CD4-positive, CD25-positive, alpha-beta regulatory T cell (primary cell): ENCODE data around the gene ZFPM1. TPM values are rescaled to one million over a fixed set of nuclear protein-coding genes. Genes with fewer than 3 reads are reported as not detected.
A peak's percentile ranks its signal among the peaks of the same experiment; 100 is the strongest.
"Not testable (repeated sequence)": the region's sequence is repeated elsewhere in the genome, so short reads cannot be mapped to it uniquely, and the experiment has no call there.

Experiments used
- ATAC-seq, 2 donors: fragments of 150-1000 bp; cut with Tn5 transposase; one replicate each; pipeline ENCODE4 v1.10.0; 2021; ENCODE audit warnings: low read depth in 2 of 2, moderate number of reproducible peaks in 2 of 2, moderate library complexity in 1 of 2
- DNase-seq, 3 donors: peaks; one replicate each; pipeline versions ENCODE4 v3.0.0 to v3.0.0-alpha.2; 2012 to 2022; ENCODE audit warnings: mixed read lengths in 1 of 3
- H3K27ac ChIP-seq: one replicate; pipeline ENCODE4 v1.7.0; 2013; ENCODE audit warnings: mild to moderate bottlenecking, low read length; ENCODE audit not compliant: insufficient read depth, poor library complexity, severe bottlenecking
- H3K27me3 ChIP-seq: one replicate; pipeline ENCODE4 v1.7.0; 2013; ENCODE audit warnings: low read length; ENCODE audit not compliant: control insufficient read depth, insufficient read depth
- H3K36me3 ChIP-seq: one replicate; pipeline ENCODE4 v1.7.0; 2013; ENCODE audit warnings: mild to moderate bottlenecking, low read length, moderate library complexity; ENCODE audit not compliant: control insufficient read depth, insufficient read depth
- H3K4me1 ChIP-seq: 2 replicates; pipeline ENCODE4 v1.7.0; 2013; ENCODE audit warnings: mild to moderate bottlenecking, low read length; ENCODE audit not compliant: insufficient read depth, control insufficient read depth, poor library complexity, severe bottlenecking
- H3K4me3 ChIP-seq: one replicate; pipeline ENCODE4 v1.7.0; 2013; ENCODE audit warnings: low read depth, mild to moderate bottlenecking, low read length, moderate library complexity
- H3K9me3 ChIP-seq, 2 experiments: 1 replicate in 1 of 2; 2 replicates in 1 of 2; pipeline ENCODE4 v1.7.0; 2013; ENCODE audit warnings: low read length in 2 of 2, mild to moderate bottlenecking in 1 of 2, moderate library complexity in 1 of 2; ENCODE audit not compliant: control insufficient read depth in 2 of 2
- H3K27ac Mint-ChIP-seq, 3 donors: one replicate each; pipeline ENCODE4 v1.8.0; 2020 to 2022; ENCODE audit warnings: mild to moderate bottlenecking in 3 of 3, mixed read lengths in 3 of 3, moderate library complexity in 2 of 3
- H3K27me3 Mint-ChIP-seq: one replicate; pipeline ENCODE4 v1.8.0; 2022; ENCODE audit warnings: mild to moderate bottlenecking, mixed read lengths
- H3K36me3 Mint-ChIP-seq: one replicate; pipeline ENCODE4 v1.8.0; 2020; ENCODE audit warnings: mixed read lengths
- H3K4me1 Mint-ChIP-seq, 4 donors: one replicate each; pipeline ENCODE4 v1.8.0; 2020 to 2022; ENCODE audit warnings: mixed read lengths in 4 of 4, mild to moderate bottlenecking in 1 of 4
- H3K4me3 Mint-ChIP-seq, 4 donors: one replicate each; pipeline ENCODE4 v1.8.0; 2020 to 2022; ENCODE audit warnings: mild to moderate bottlenecking in 4 of 4, mixed read lengths in 4 of 4, moderate library complexity in 3 of 4
- H3K9me3 Mint-ChIP-seq, 7 donors: one replicate each; pipeline ENCODE4 v1.8.0; 2020 to 2022; ENCODE audit warnings: mixed read lengths in 7 of 7, mild to moderate bottlenecking in 3 of 7, moderate library complexity in 2 of 7
- polyA plus RNA-seq, 4 donors: library from polyadenylated mRNA; unstranded; fragments of 300-500 nt; fragmentation: Illumina TruSeq; gene quantifications; one replicate each; pipeline ENCODE4 v1.2.3, GENCODE V29; 2021
- total RNA-seq: library from RNA; stranded (reverse); gene quantifications from one replicate; pipeline ENCODE4 v1.2.3, GENCODE V29; 2022

The ZFPM1 gene
- total and polyA plus RNA-seq, 5 donors from 2014 or later = 0.07 to 30.2 (median 0.16) TPM

DNA sequence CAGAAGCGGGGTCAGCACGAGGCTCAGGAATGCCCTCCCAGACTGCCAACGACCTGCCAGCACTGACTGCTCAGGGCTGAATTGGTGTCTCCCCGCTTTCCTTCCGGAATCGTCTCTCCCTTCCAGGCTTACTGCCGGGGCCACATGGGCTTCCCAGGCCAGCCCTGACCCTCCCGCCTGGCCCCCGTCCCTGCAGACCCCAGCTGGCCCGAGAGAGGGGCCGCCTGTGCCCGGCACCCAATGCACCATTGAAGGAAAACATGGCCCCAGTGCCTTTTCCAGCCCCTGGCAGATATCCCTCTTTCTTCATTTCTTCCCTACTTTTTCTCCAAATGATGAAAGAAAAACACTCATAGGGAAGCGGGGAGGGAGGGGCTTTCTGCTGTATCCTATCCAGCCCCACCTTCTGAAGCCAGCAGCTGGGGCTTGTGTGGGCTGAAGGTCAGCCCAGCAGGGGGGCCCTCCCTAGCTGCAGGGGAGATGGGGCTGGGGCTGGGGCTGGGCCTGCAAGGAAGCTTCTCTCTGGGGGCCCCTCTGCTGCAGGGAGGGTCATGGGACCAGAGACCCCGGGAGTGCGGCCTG, 44.4 kb upstream of the ZFPM1 start:
- H3K27me3 ChIP-seq = no peaks in the 10 kb centered on the region
- H3K27ac ChIP-seq = no peak overlapping the region
- H3K36me3 ChIP-seq = no peaks in the 10 kb centered on the region
- no peak overlapping the region for H3K4me3 Mint-ChIP-seq
- no peaks in the 10 kb centered on the region for H3K9me3 ChIP-seq
- peaks cover 0 to 5% (median 2%) of the 10 kb centered on the region in 4 donors for H3K4me1 Mint-ChIP-seq
- no peak overlapping the region for H3K27ac Mint-ChIP-seq
- peaks cover 0 to 2% (median 0%) of the 10 kb centered on the region in 7 donors for H3K9me3 Mint-ChIP-seq
- H3K27me3 Mint-ChIP-seq = peaks cover 5% of the 10 kb centered on the region
- ATAC-seq (no peak), DNase-seq (no peak)
- H3K36me3 Mint-ChIP-seq = no peaks in the 10 kb centered on the region
- peaks cover 2% of the 10 kb centered on the region for H3K4me1 ChIP-seq
- no peak overlapping the region for H3K4me3 ChIP-seq

DNA sequence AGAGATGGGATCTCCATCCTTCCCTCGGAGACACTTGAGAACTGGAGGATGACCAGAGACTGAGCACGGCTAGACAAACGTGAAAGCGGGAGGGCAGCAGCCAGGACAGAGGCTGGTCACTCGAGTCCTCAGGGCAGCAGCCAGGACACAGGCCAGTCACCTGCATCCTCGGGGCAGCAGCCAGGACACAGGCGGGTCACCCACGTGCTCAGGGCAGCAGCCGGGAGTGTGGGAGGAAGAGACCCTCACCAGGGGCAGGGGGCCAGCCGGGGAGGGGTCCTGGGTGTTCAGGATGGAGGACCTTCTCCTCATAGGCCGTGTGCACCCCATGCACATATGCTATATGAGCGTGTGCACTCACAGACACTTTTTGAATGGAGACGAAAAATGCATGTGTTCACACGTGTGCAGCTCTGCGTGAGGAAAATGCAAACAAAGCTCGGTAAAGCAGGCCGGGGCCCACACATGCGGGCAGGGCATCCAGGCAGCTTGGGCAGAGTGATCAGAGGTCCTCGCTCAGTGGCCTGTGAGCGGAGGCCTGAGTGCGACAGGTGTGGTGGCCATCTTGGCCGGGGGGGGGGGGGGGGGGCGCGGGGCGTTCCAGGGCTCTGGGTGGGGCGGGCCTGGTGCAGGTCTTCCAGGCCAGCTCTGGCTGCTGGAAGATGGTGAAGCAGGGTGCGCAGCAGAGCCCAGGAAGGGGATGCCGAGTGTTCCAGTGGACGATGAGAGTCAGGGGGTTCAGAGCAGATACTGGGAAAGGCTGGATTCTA, 43.6 kb upstream of the ZFPM1 start:
- Mint-ChIP-seq H3K9me3 (peaks cover 0 to 2% (median 0%) of the 10 kb centered on the region in 7 donors), H3K27me3 (peaks cover under 1% of the 10 kb centered on the region), H3K36me3 (no peaks in the 10 kb centered on the region), H3K4me1 (peaks cover 0 to 5% (median 2%) of the 10 kb centered on the region in 4 donors), H3K27ac (peak overlapping the region in 1 of 3 donors; percentile 40), H3K4me3 (no peak overlapping the region)
- ATAC-seq = no peak
- Histone ChIP-seq H3K4me3 (no peak overlapping the region), H3K4me1 (peaks cover 2% of the 10 kb centered on the region), H3K9me3 (no peaks in the 10 kb centered on the region), H3K27me3 (no peaks in the 10 kb centered on the region), H3K36me3 (no peaks in the 10 kb centered on the region), H3K27ac (no peak overlapping the region)
- DNase-seq = no peak

DNA sequence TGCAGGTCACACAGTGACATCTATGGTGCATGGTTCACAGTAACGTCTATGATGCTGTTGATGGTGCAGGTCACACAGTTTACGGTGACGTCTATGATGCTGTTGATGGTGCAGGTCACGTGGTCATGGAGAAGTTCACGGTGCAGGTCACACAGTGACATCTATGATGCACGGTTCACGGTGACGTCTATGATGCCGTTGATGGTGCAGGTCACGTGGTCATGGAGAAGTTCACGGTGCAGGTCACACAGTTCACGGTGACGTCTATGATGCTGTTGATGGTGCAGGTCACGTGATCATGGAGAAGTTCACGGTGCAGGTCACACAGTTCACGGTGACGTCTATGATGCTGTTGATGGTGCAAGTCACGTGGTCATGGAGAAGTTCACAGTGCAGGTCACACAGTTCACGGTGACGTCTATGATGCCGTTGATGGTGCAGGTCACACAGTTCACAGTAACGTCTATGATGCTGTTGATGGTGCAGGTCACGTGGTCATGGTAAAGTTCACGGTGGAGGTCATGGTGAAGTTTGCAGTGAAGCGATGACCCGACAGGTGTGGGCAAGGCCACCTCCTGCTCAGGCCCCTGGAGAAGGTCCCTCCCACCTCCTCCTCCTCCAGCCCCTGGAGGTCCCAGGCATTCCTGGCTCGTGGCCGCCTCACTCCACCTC, 42.6 kb upstream of the ZFPM1 start:
- H3K9me3 ChIP-seq = not testable (repeated sequence)

DNA sequence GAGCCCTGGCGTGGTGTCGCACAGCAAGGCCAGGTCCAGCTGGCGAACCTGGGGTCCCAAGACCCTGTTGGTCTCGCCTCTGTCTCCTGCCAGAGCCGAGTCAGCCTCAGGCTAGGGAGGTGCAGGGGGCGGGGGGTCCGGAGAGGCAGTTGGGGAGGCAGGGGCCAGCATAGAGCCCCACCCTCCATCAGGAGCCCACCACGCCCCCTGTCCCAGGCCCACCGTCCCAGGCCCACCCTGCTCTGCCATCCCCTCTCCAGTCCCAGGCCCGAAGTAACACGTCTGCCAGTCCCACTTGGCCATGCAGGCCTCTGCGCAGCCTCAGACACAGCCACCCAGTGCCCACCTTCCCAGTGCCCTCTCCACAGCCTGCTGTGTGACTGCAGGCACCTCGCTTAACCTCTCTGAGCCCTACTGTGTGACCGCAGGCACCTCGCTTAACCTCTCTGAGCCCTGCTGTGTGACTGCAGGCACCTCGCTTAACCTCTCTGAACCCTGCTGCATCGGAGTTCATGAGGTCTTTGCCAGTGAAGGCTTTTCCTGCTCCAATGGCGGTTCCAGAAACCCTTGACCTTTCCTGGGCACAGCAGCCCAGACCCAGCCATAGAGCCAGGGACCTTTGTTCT, 41.0 kb upstream of the ZFPM1 start:
- Histone ChIP-seq H3K27ac (no peak overlapping the region), H3K36me3 (no peaks in the 10 kb centered on the region), H3K27me3 (no peaks in the 10 kb centered on the region), H3K9me3 (no peaks in the 10 kb centered on the region), H3K4me3 (no peak overlapping the region), H3K4me1 (peaks cover 2% of the 10 kb centered on the region)
- ATAC-seq (no peak), DNase-seq (no peak)
- no peak overlapping the region for H3K4me3 Mint-ChIP-seq
- no peaks in the 10 kb centered on the region for H3K36me3 Mint-ChIP-seq
- H3K27me3 Mint-ChIP-seq = no peaks in the 10 kb centered on the region
- no peak overlapping the region for H3K27ac Mint-ChIP-seq
- peaks cover 0 to 5% (median 2%) of the 10 kb centered on the region in 4 donors for H3K4me1 Mint-ChIP-seq
- peaks cover 0 to 2% (median 0%) of the 10 kb centered on the region in 7 donors for H3K9me3 Mint-ChIP-seq

More for the DNA sequence above, 42.6 kb upstream of the ZFPM1 start:
- H3K27me3 Mint-ChIP-seq, H3K27ac Mint-ChIP-seq, H3K4me1 ChIP-seq, H3K27me3 ChIP-seq, H3K4me1 Mint-ChIP-seq, H3K36me3 Mint-ChIP-seq, ATAC-seq, H3K9me3 Mint-ChIP-seq, DNase-seq, H3K4me3 ChIP-seq, H3K27ac ChIP-seq, H3K4me3 Mint-ChIP-seq, H3K36me3 ChIP-seq: not testable (repeated sequence)

DNA sequence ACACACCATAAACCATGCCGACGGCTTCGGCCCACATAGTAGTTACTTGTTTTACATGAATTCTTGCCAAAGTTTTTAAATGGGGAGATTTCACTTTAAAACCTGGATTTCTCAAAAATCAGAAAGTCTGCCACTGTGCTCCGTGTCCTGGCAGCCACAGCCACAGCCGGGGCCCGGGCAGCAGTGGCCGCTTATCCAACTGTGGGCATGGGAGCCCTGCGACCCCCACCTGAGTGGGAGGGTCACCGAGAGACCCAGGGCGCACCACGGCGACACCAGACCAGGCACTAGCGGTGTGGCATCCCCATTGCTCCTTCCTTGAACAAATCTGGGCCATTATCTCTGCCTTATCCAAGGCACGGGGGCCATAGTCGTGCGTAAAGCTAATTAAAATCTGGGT, 40.3 kb upstream of the ZFPM1 start:
- Histone ChIP-seq H3K27ac (no peak overlapping the region), H3K4me1 (peaks cover under 1% of the 10 kb centered on the region), H3K9me3 (no peaks in the 10 kb centered on the region), H3K27me3 (no peaks in the 10 kb centered on the region), H3K36me3 (no peaks in the 10 kb centered on the region), H3K4me3 (no peak overlapping the region)
- ATAC-seq = no peak
- peaks cover 0 to 2% (median 0%) of the 10 kb centered on the region in 7 donors for H3K9me3 Mint-ChIP-seq
- H3K27ac Mint-ChIP-seq = no peak overlapping the region
- no peaks in the 10 kb centered on the region for H3K36me3 Mint-ChIP-seq
- no peak for DNase-seq
- H3K4me3 Mint-ChIP-seq = no peak overlapping the region
- peaks cover 0 to 3% (median 1%) of the 10 kb centered on the region in 4 donors for H3K4me1 Mint-ChIP-seq
- H3K27me3 Mint-ChIP-seq = no peaks in the 10 kb centered on the region

DNA sequence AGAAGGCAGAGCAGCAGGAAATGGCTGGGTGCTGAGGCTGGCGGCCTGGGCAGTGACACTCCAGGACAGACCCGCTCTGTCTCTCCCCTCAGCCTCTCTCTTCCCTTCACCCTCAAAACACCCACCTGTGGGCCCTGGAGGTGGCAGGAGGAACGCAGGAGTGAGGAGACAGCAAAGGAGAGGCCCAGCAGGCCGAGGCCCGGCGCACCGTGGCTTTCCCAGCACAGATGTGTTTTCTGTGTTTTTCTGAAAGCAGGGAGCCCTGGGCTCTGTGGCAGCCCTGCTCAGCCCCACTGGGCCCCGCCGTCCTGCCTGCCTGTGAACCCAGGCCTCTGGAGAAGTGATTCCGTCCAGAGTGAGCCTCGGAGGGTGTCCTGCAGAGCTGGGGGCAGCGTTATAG, 39.8 kb upstream of the ZFPM1 start:
- DNase-seq = no peak
- Mint-ChIP-seq H3K4me3 (no peak overlapping the region), H3K4me1 (no peaks in the 10 kb centered on the region), H3K9me3 (peaks cover 0 to 2% (median 0%) of the 10 kb centered on the region in 7 donors), H3K27ac (no peak overlapping the region), H3K36me3 (no peaks in the 10 kb centered on the region), H3K27me3 (no peaks in the 10 kb centered on the region)
- Histone ChIP-seq H3K4me3 (no peak overlapping the region), H3K36me3 (no peaks in the 10 kb centered on the region), H3K4me1 (no peaks in the 10 kb centered on the region), H3K27me3 (no peaks in the 10 kb centered on the region), H3K27ac (no peak overlapping the region), H3K9me3 (no peaks in the 10 kb centered on the region)
- no peak for ATAC-seq

DNA sequence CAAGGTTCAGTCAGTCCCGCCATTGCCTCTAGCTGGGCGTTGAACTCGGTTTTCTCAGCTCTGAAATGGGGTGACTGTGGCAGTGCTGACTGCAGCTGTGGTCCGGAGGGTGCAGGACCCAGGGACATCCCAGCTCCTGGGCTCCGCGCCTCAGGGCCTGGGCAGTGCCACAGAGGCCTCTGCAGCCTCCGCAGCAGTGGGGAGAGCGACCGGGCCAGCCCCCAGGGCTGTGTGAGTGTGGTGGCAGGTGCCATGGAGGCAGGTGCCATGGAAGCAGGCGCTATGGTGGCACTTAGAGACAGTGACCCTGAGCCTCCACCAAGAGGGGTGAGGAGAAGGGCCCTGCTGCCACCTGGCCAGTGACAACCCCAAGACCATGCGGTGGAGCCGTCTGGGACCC, 39.4 kb upstream of the ZFPM1 start:
- H3K36me3 ChIP-seq = no peaks in the 10 kb centered on the region
- H3K27ac ChIP-seq = no peak overlapping the region
- Mint-ChIP-seq H3K4me1 (no peaks in the 10 kb centered on the region), H3K27ac (no peak overlapping the region), H3K27me3 (no peaks in the 10 kb centered on the region), H3K36me3 (no peaks in the 10 kb centered on the region), H3K9me3 (peaks cover 0 to 2% (median 0%) of the 10 kb centered on the region in 7 donors), H3K4me3 (no peak overlapping the region)
- ATAC-seq = no peak
- DNase-seq = no peak
- H3K27me3 ChIP-seq = no peaks in the 10 kb centered on the region
- H3K9me3 ChIP-seq = no peaks in the 10 kb centered on the region
- no peak overlapping the region for H3K4me3 ChIP-seq
- no peaks in the 10 kb centered on the region for H3K4me1 ChIP-seq
